Fibroblast of skin of right quadriceps (primary cell): Measurements from ENCODE around the gene ITGAX.
A peak's percentile ranks its signal among the peaks of the same experiment; 100 is the strongest.
"Not testable (repeated sequence)": the region's sequence is repeated elsewhere in the genome, so short reads cannot be mapped to it uniquely, and the experiment has no call there.

Experiments
- DNase-seq: peaks from one replicate; pipeline ENCODE4 v3.0.0-alpha.2; 2013

Gene ITGAX

DNA sequence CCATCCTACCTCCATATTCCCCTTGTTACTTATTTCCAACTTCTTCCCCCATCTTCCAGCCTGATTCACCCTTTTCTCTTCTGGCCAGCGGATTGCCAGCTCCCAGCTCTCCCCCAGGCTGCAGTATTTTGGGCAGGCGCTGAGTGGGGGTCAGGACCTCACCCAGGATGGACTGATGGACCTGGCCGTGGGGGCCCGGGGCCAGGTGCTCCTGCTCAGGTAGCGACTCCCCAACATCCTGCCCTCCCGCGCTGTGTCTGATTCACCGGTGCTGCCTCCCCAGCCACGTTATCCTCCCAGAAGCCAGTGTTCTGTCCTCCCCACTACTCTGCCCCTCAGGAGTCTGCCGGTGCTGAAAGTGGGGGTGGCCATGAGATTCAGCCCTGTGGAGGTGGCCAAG lies 57.8 kb downstream of the ITGAX start:
- DNase-seq = no peak

- DNase-seq = no peak
Observed at GRCh38 chr16:31413381-31413780, 58.4 kb downstream of the ITGAX start.

- DNase-seq = no peak
Observed at GRCh38 chr16:31413943-31414342, 59.0 kb downstream of the ITGAX start.

GRCh38 chr16:31414706-31415105 lies 59.7 kb downstream of the ITGAX start:
- DNase-seq = no peak

DNA sequence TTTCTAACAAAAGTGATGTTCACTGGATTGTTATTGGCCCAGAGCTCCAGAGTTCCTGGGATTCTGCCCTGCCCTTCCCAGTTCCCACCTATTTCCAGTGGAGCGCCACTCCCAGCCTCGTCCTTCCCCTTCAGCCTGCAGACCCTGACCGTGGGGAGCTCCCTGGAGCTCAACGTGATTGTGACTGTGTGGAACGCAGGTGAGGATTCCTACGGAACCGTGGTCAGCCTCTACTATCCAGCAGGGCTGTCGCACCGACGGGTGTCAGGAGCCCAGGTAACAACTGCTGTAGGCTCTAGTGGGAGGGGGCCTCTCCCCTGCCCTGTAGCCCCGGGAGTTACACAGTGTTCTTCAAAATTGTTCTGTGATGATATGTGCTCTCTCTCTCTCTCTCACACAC lies 61.4 kb downstream of the ITGAX start:
- DNase-seq = no peak

- not testable (repeated sequence) for DNase-seq
Observed at GRCh38 chr16:31417036-31417435, 62.1 kb downstream of the ITGAX start.

- DNase-seq = no peak
Observed at GRCh38 chr16:31417916-31418315, 62.9 kb downstream of the ITGAX start.

DNA sequence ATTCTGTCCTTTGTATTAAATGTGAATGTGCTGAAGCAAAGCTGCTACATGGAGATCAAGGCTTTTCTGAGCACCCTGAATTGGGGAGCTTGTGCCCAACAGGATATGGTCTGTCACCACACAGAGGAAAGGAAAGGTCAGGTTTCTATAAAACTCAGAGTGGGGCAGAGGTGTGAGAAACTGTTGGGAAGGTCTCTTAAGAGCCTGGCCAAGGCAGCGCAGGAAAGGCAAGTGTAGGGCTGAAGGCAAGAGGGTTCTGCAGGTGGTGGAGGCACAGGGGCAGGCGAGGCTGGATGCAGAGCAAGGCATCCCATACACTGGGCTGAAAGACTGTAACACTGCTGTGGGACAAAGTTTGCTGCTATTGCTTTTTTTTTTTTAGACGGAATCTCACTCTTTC lies 65.1 kb downstream of the ITGAX start:
- DNase-seq = no peak

- DNase-seq = no peak
Observed at GRCh38 chr16:31421587-31421986, 66.6 kb downstream of the ITGAX start.

DNA sequence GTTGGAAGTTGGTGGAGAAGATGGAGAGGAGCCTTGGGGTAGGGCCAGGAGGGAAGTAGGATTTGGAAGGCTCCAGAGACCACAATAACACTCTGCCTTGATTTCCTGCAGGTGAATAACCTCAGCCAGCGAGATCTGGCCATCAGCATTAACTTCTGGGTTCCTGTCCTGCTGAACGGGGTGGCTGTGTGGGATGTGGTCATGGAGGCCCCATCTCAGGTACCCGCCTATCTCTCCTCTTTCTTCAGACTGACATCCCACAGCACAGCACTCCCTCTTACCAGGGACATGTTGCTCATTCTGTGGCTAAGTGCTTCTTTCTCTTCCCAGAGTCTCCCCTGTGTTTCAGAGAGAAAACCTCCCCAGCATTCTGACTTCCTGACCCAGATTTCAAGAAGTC lies 68.3 kb downstream of the ITGAX start:
- no peak for DNase-seq

GRCh38 chr16:31423801-31424200 lies 68.8 kb downstream of the ITGAX start:
- DNase-seq = no peak

DNA sequence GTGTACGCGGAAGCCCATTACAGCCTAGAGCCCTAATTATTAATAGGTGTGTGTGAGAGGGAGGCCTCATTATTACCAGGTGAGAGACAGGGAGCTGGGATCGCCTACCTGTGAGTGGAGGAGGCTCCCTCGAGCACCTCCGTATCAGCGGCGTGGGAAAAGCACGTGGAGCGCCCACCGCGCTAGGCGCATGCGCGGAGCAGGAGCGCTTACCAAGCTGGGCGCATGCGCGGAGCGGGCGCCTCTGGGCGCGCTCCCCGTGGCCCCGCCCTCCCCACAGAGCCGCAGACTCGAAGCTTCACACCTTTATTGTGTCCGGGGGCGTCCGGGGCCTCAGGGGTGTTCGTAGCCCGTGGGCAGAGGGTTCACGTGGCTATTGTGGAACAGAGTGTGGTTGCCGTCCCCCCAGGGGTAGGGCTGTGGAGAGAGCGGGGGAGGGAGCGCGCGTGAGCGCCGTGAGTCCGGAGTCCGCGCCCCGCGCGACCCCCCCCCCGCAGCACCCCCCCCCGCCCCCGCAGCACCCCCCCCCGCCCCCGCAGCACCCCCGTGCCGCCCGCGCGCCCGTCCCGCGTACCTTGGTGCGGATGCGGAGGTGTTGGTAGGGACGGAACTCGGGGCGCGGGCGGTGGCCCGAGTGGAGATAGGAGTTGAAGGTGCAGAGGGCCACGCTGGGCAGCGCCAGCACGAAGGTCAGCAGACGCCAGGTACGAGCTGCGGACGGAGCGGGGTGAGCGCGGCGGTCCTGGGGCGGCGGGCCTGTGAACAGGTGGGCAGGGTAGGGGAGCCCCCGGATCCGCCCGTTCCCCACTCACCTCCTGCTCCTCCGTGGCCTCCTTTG lies 72.7 kb downstream of the ITGAX start:
- peak; percentile 35 for DNase-seq

- no peak for DNase-seq
Observed at GRCh38 chr16:31428279-31428597, 73.3 kb downstream of the ITGAX start, which contains the start of gene COX6A2. Gene COX6A2 (minus strand): TSS chr16:31428360. CDS start chr16:31428325, 35 bp downstream.

DNA sequence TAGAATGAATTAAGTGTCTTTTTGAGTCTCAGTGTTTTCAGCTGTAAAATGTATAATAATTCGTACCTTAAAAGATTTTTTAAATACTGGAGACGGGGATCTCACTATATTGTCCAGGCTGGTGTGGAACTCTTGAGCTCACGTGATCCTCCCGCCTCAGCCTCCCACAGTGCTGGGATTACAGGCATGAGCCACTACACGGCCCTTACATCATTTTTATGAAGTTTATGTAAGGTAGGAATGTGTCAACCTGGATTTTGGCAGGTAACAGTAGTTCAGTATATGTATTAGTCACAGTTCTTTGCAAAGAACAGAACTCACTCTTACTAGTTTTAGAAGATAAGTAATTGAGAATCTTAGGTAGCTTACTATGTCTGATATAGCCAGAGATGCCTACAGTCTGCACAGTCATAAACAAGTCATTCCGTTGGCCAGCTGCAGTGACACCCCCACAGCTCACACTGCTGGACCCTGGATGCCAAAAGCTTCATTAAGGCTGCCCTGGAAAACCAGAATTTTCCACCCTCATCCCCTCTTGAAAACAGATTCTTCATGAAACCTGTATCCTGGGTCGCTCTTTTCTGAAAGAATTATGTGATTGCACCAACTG lies 73.8 kb downstream of the ITGAX start:
- DNase-seq = no peak

DNA sequence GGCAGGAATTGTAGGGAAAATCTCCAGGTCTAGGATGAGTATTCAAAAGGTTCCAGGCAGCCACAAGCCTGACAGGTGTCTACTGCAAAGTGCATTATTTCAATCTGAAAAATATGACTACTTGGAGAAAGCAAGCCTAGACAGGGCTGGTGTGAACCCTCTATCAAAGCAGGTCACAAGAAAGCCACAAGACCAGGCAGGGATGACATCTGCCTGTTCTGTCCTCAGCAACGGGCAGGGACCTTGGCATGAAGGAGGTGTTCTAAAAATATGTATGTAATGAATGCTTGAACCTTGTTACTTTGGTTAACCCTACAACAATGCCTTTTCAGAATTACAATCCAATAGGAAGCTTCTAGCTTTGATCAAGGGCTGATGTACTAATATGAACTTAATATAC lies 74.3 kb downstream of the ITGAX start:
- no peak for DNase-seq

DNA sequence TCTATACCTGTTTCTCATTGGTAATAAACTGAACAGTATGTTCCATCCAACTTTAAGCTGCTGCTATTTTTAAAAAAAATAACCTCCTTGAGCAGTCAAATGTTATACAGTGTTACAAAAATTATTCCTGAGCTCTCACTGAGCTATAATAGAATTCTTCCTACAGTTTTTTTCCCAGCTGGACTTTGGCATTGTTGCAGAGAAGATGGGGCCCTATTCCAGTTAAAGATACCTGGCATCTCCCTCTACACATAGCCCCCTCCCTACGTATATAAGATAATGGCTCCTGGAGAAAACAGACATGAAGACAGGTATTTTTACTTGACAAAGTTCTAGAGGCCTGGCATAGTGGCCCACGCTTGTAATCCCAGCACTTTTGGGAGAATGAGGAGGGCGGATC lies 74.8 kb downstream of the ITGAX start:
- DNase-seq = no peak

- DNase-seq = no peak
Observed at GRCh38 chr16:31430380-31431052, 75.5 kb downstream of the ITGAX start.
